T-cell (primary cell): ENCODE measurements around the gene DEFB114. TPM values are rescaled to one million over a fixed set of nuclear protein-coding genes. Genes with fewer than 3 reads are reported as not detected.

ENCODE experiments used
- ATAC-seq, 4 experiments: fragments of 200-7000 bp in 3 of 4; fragments of 150-1000 bp in 1 of 4; cut with Tn5 transposase; replicated peaks in 1 of 4; 1 replicate in 3 of 4; 2 replicates in 1 of 4; pipeline ENCODE4 v1.10.0; 2021; ENCODE audit warnings: moderate library complexity in 3 of 4, mild to moderate bottlenecking in 2 of 4, moderate number of reproducible peaks in 1 of 4
- CTCF ChIA-PET, 2 donors: fragments of 300-600 bp; sonication (Branson Sonifier 250); formaldehyde crosslinking; loops; one replicate each; lab custom pipeline; 2022; ENCODE audit warnings: antibody characterized with exemption in 2 of 2; lab: Charles Lee
- POLR2A ChIA-PET, 2 donors: fragments of 300-600 bp; sonication (Branson Sonifier 250); formaldehyde crosslinking; loops; one replicate each; lab custom pipeline; 2022; ENCODE audit warnings: antibody characterized with exemption in 2 of 2; lab: Charles Lee
- DNase-seq, 35 experiments: peaks; one replicate each; pipeline versions ENCODE4 v3.0.0 to v3.0.0-alpha.2; 2013 to 2023
- H3K27ac ChIP-seq: one replicate; pipeline ENCODE4 v1.5.1; 2013; ENCODE audit warnings: low read length
- H3K27me3 ChIP-seq, 2 experiments: replicated peaks in 1 of 2; 1 replicate in 1 of 2; 2 replicates in 1 of 2; pipeline versions ENCODE4 v1.6.1 to v1.7.0; 2013; ENCODE audit warnings: low read length in 1 of 2, mixed read lengths in 1 of 2; ENCODE audit not compliant: control insufficient read depth in 2 of 2, insufficient read depth in 2 of 2; ENCODE audit errors: extremely low read depth in 1 of 2
- H3K36me3 ChIP-seq, 2 donors: 1 replicate in 1 of 2; 2 replicates in 1 of 2; pipeline versions ENCODE4 v1.6.1 to v1.7.0; 2013; ENCODE audit warnings: low read length in 1 of 2; ENCODE audit not compliant: control insufficient read depth in 2 of 2, insufficient read depth in 1 of 2; ENCODE audit errors: extremely low read depth in 1 of 2
- H3K4me1 ChIP-seq, 2 experiments: 1 replicate in 1 of 2; 2 replicates in 1 of 2; pipeline versions ENCODE4 v1.6.1 to v1.7.0; 2013; ENCODE audit warnings: low read length in 2 of 2, mixed read lengths in 1 of 2; ENCODE audit not compliant: insufficient read depth in 2 of 2, control insufficient read depth in 1 of 2; ENCODE audit errors: extremely low read depth in 1 of 2
- H3K4me3 ChIP-seq, 2 donors: 1 replicate in 1 of 2; 2 replicates in 1 of 2; pipeline versions ENCODE4 v1.5.1 to v1.7.0; 2013; ENCODE audit warnings: mild to moderate bottlenecking in 2 of 2, low read length in 1 of 2, moderate library complexity in 1 of 2; ENCODE audit not compliant: control insufficient read depth in 1 of 2; ENCODE audit errors: extremely low read depth in 1 of 2
- H3K9me3 ChIP-seq: 2 replicates; pipeline ENCODE4 v1.7.0; 2013
- H3K27ac Mint-ChIP-seq, 2 donors: one replicate each; pipeline ENCODE4 v1.8.0; 2020 to 2021; ENCODE audit warnings: mild to moderate bottlenecking in 2 of 2, mixed read lengths in 2 of 2
- H3K27me3 Mint-ChIP-seq, 2 donors: one replicate each; pipeline ENCODE4 v1.8.0; 2021 to 2022; ENCODE audit warnings: mixed read lengths in 2 of 2
- H3K36me3 Mint-ChIP-seq: one replicate; pipeline ENCODE4 v1.8.0; 2021; ENCODE audit warnings: mixed read lengths
- H3K4me1 Mint-ChIP-seq, 3 donors: one replicate each; pipeline ENCODE4 v1.8.0; 2020 to 2022; ENCODE audit warnings: mixed read lengths in 3 of 3, mild to moderate bottlenecking in 1 of 3
- H3K4me3 Mint-ChIP-seq, 3 donors: one replicate each; pipeline ENCODE4 v1.8.0; 2020 to 2022; ENCODE audit warnings: mild to moderate bottlenecking in 3 of 3, mixed read lengths in 3 of 3, moderate library complexity in 3 of 3
- H3K9me3 Mint-ChIP-seq, 3 donors: one replicate each; pipeline ENCODE4 v1.8.0; 2020 to 2022; ENCODE audit warnings: mixed read lengths in 3 of 3
- WGBS: methylation state at CpG from one replicate; pipeline ENCODE4 v1.1.5; 2013; ENCODE audit warnings: missing lambda C conversion rate; ENCODE audit not compliant: insufficient coverage; 5-methylcytosine and 5-hydroxymethylcytosine counted together
- total RNA-seq, 35 experiments: library from RNA in 6 of 35; stranded (reverse) in 6 of 35; fragments of 120-200 nt in 1 of 35; gene quantifications; one replicate each; pipeline versions ENCODE4 v1.2.1 to v1.2.4 and lab custom pipeline; 2013 to 2026

DEFB114 gene
- total RNA-seq, 5 donors from 2014 or later (not counting 1 experiment from before 2014, with no cell fraction given), result not detected

GRCh38 chr6:49966334-49966733, 2.4 kb upstream of the DEFB114 start:
- H3K4me1 Mint-ChIP-seq, result no peaks in the 10 kb centered on the region
- H3K27me3 Mint-ChIP-seq, result no peaks in the 10 kb centered on the region
- Histone ChIP-seq H3K4me1 (no peaks in the 10 kb centered on the region), H3K36me3 (no peaks in the 10 kb centered on the region), H3K27me3 (no peaks in the 10 kb centered on the region), H3K9me3 (no peaks in the 10 kb centered on the region), H3K4me3 (no peak overlapping the region), H3K27ac (no peak overlapping the region)
- WGBS, result no CpG with 5 or more reads among the region's 2 CpGs
- POLR2A ChIA-PET, result no interaction called here
- DNase-seq (no peak), ATAC-seq (no peak)
- peaks cover 0 to 2% (median under 1%) of the 10 kb centered on the region in 3 donors for H3K9me3 Mint-ChIP-seq
- H3K4me3 Mint-ChIP-seq, result no peak overlapping the region
- H3K27ac Mint-ChIP-seq, result no peak overlapping the region
- H3K36me3 Mint-ChIP-seq, result no peaks in the 10 kb centered on the region
- CTCF ChIA-PET, result no interaction called here

- Histone ChIP-seq H3K27me3 (no peaks in the 10 kb centered on the region), H3K27ac (no peak overlapping the region), H3K36me3 (no peaks in the 10 kb centered on the region), H3K9me3 (no peaks in the 10 kb centered on the region), H3K4me1 (no peaks in the 10 kb centered on the region), H3K4me3 (no peak overlapping the region)
- CTCF ChIA-PET, result no interaction called here
- Mint-ChIP-seq H3K9me3 (peaks cover 6 to 15% (median 9%) of the 10 kb centered on the region in 3 donors), H3K27ac (no peak overlapping the region), H3K36me3 (no peaks in the 10 kb centered on the region), H3K4me1 (no peaks in the 10 kb centered on the region), H3K27me3 (no peaks in the 10 kb centered on the region), H3K4me3 (no peak overlapping the region)
- ATAC-seq (no peak), DNase-seq (no peak)
- WGBS, result no CpG with 5 or more reads among the region's 1 CpG
- POLR2A ChIA-PET, result no interaction called here
Observed at GRCh38 chr6:49958180-49958579, 5.8 kb downstream of the DEFB114 start.

GRCh38 chr6:49955847-49956246, 8.1 kb downstream of the DEFB114 start:
- Histone ChIP-seq H3K27ac (no peak overlapping the region), H3K4me1 (no peaks in the 10 kb centered on the region), H3K27me3 (no peaks in the 10 kb centered on the region), H3K36me3 (no peaks in the 10 kb centered on the region), H3K4me3 (no peak overlapping the region), H3K9me3 (no peaks in the 10 kb centered on the region)
- ATAC-seq (no peak), DNase-seq (no peak)
- Mint-ChIP-seq H3K27me3 (no peaks in the 10 kb centered on the region), H3K4me1 (no peaks in the 10 kb centered on the region), H3K27ac (no peak overlapping the region), H3K9me3 (peaks cover 6 to 15% (median 9%) of the 10 kb centered on the region in 3 donors), H3K4me3 (no peak overlapping the region), H3K36me3 (no peaks in the 10 kb centered on the region)
- ChIA-PET POLR2A (no interaction called here), CTCF (no interaction called here)

- WGBS, result 30% methylated on average over 1 of the region's 2 CpGs
- DNase-seq (no peak), ATAC-seq (no peak)
- Histone ChIP-seq H3K9me3 (no peaks in the 10 kb centered on the region), H3K4me3 (no peak overlapping the region), H3K27ac (no peak overlapping the region), H3K4me1 (no peaks in the 10 kb centered on the region), H3K36me3 (no peaks in the 10 kb centered on the region), H3K27me3 (no peaks in the 10 kb centered on the region)
- H3K36me3 Mint-ChIP-seq, result no peaks in the 10 kb centered on the region
- H3K27me3 Mint-ChIP-seq, result no peaks in the 10 kb centered on the region
- H3K4me1 Mint-ChIP-seq, result no peaks in the 10 kb centered on the region
- no peak overlapping the region for H3K27ac Mint-ChIP-seq
- no peak overlapping the region for H3K4me3 Mint-ChIP-seq
- CTCF ChIA-PET, result no interaction called here
- peaks cover 6 to 18% (median 6%) of the 10 kb centered on the region in 3 donors for H3K9me3 Mint-ChIP-seq
- POLR2A ChIA-PET, result no interaction called here
Observed at GRCh38 chr6:49951926-49952325, 12.0 kb downstream of the DEFB114 start.

- H3K4me1 ChIP-seq, result no peaks in the 10 kb centered on the region
- no peaks in the 10 kb centered on the region for H3K27me3 Mint-ChIP-seq
- H3K4me1 Mint-ChIP-seq, result no peaks in the 10 kb centered on the region
- no peaks in the 10 kb centered on the region for H3K36me3 ChIP-seq
- no peak overlapping the region for H3K4me3 Mint-ChIP-seq
- DNase-seq, result no peak
- H3K4me3 ChIP-seq, result no peak overlapping the region
- no peaks in the 10 kb centered on the region for H3K27me3 ChIP-seq
- ChIA-PET POLR2A (no interaction called here), CTCF (no interaction called here)
- no peak overlapping the region for H3K27ac Mint-ChIP-seq
- peaks cover 5 to 11% (median 7%) of the 10 kb centered on the region in 3 donors for H3K9me3 Mint-ChIP-seq
- no peaks in the 10 kb centered on the region for H3K36me3 Mint-ChIP-seq
- WGBS, result no CpG with 5 or more reads among the region's 2 CpGs
- H3K9me3 ChIP-seq, result no peaks in the 10 kb centered on the region
- ATAC-seq, result no peak
- no peak overlapping the region for H3K27ac ChIP-seq
Observed at GRCh38 chr6:49950415-49950751, 13.6 kb downstream of the DEFB114 start.

GRCh38 chr6:49949062-49949461, 14.9 kb downstream of the DEFB114 start:
- ATAC-seq (no peak), DNase-seq (no peak)
- Mint-ChIP-seq H3K9me3 (peaks cover 7 to 14% (median 13%) of the 10 kb centered on the region in 3 donors), H3K4me3 (no peak overlapping the region), H3K27ac (no peak overlapping the region), H3K36me3 (no peaks in the 10 kb centered on the region), H3K4me1 (no peaks in the 10 kb centered on the region), H3K27me3 (no peaks in the 10 kb centered on the region)
- Histone ChIP-seq H3K4me1 (no peaks in the 10 kb centered on the region), H3K27me3 (no peaks in the 10 kb centered on the region), H3K9me3 (no peaks in the 10 kb centered on the region), H3K36me3 (no peaks in the 10 kb centered on the region), H3K27ac (no peak overlapping the region), H3K4me3 (no peak overlapping the region)
- no CpG with 5 or more reads among the region's 4 CpGs for WGBS
- CTCF ChIA-PET, result no interaction called here
- POLR2A ChIA-PET, result no interaction called here

GRCh38 chr6:49946835-49947234, 17.1 kb downstream of the DEFB114 start:
- WGBS, result no CpG with 5 or more reads among the region's 2 CpGs
- H3K4me3 ChIP-seq, result no peak overlapping the region
- DNase-seq, result no peak

More at GRCh38 chr6:49946835-49947234, 17.1 kb downstream of the DEFB114 start:
- no peaks in the 10 kb centered on the region for H3K36me3 Mint-ChIP-seq
- no peak overlapping the region for H3K27ac Mint-ChIP-seq
- H3K27me3 ChIP-seq, result no peaks in the 10 kb centered on the region
- no peaks in the 10 kb centered on the region for H3K4me1 Mint-ChIP-seq
- H3K9me3 Mint-ChIP-seq, result peaks cover 10 to 18% (median 15%) of the 10 kb centered on the region in 3 donors
- no peaks in the 10 kb centered on the region for H3K36me3 ChIP-seq
- ATAC-seq, result no peak
- no peaks in the 10 kb centered on the region for H3K4me1 ChIP-seq
- ChIA-PET POLR2A (no interaction called here), CTCF (interaction anchor here in 1 of 2 donors (0.5 kb wide), 1 partner anchor 414 kb away, joined by 3 read pairs; no protein-coding TSS in a partner anchor)
- no peaks in the 10 kb centered on the region for H3K9me3 ChIP-seq
- no peak overlapping the region for H3K4me3 Mint-ChIP-seq
- no peak overlapping the region for H3K27ac ChIP-seq
- H3K27me3 Mint-ChIP-seq, result no peaks in the 10 kb centered on the region
